Right ventricle myocardium superior (tissue), 1 donor: ENCODE measurements around the gene NSD1. TPM values are rescaled to one million over a fixed set of nuclear protein-coding genes. Genes with fewer than 3 reads are reported as not detected.
A peak's percentile ranks its signal among the peaks of the same experiment; 100 is the strongest.
"Not testable (repeated sequence)": the region's sequence is repeated elsewhere in the genome, so short reads cannot be mapped to it uniquely, and the experiment has no call there.

Experiments used
- ATAC-seq: fragments of 200-7000 bp; cut with Tn5 transposase; one replicate; pipeline ENCODE4 v1.9.1; 2020; ENCODE audit warnings: mild to moderate bottlenecking; ENCODE audit not compliant: poor library complexity
- DNase-seq: peaks from one replicate; pipeline ENCODE4 v3.0.0-alpha.2; 2020
- intact Hi-C: fragments of 100-400 bp; cut with DNase I; formaldehyde crosslinking; loops from one replicate; pipeline ENCODE4 v1.11.2; 2022
- total RNA-seq: library from RNA; stranded (reverse); fragmentation: NEBNext Ultra II Directional; extraction: Animal tissue kit (Norgen Biotek cat#: 25700); gene quantifications from one replicate; pipeline ENCODE4 v1.2.1, GENCODE V29; 2021
- donor health status: DM: no; HTN: yes; CAD: no; lungs with severe emphysema.

NSD1 gene
- total RNA-seq, 1 donor from 2014 or later, result 33.6 TPM

DNA sequence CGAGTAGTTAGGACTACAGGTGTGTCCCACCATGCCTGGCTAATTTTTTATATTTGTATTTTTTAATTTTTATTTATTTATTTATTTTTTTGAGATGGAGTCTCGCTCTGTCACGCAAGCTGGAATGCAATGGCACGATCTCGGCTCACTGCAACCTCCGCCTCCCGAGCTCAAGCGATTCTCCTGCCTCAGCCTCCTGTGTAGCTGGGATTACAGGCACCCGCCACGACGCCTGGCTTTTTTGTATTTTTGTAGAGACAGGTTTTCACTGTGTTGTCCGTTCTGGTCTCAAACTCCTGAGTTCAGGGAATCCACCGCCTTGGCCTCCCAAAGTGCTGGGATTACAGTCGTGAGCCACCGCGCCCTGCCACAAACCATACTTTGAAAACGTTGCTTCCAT lies 16.5 kb downstream of the NSD1 start:
- DNase-seq, intact Hi-C loops, ATAC-seq: not testable (repeated sequence)

DNA sequence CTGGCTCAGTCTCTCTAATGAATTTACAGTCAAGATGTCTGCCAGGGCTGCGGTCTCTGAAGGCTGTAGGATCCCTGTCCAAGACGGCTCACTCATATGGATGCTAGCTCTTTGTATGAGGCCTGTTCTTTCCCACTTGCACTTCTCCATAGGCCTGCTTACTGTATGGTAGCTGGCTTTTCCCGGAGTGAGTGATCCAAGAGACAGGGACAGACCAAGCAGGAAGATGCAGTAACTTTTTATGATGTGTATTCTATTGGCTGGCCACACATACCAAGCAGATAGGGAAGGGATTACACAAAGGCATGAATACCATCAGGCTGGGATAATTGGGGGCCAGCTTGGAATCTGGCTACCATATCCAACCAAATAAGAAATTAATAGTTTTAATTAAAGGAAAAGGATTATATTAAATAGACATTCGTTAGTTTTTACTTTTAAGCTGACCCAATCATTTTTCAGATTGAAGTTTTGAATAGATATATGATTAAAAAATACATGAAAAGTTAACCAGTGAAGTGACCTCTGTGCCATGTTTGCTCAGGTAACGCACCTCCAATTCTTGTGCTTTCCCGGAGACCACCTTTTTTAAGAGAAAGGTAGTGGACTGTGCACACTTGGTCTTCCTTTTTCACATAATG lies 20.6 kb downstream of the NSD1 start:
- ATAC-seq, result no peak
- DNase-seq, result no peak
- intact Hi-C loops, result no loop called here

DNA sequence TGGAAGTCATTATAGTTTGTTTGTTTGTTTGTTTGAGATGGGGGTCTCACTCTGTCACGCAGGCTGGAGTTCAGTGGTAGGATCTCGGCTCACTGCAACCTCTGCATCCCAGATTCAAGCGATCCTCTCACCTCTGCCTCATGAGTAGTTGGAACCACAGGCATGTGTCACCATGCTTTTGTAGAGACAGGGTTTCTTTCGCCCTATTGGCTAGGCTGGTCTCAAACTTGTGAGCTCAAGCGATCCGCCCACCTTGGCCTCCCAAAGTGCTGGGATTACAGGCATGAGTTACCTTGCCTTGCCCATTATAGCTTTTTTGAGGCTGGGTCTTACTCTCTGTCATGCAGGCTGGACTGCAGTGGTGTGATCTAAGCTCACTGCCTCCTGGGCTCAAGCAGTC lies 28.8 kb downstream of the NSD1 start:
- ATAC-seq, result no peak

DNA sequence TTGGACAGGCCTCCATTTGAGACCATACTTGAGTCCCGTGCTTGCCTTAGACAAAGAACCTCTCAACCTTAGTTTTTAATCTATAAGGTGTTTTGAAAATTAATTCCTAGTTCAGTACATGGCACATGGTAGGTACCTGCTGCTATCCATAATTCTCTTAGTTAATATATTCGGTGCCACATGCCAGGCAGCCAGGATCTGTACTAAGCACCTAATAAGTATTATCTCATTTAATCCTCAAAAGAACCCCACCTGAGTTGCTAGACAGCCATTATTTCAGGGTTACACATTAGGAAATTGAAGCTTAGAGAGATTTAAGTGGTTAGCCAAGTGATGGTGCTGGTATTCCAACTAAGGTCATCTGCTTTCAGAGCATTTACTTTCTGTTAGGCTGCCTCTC lies 29.9 kb downstream of the NSD1 start:
- no peak for ATAC-seq
- DNase-seq, result no peak
- intact Hi-C loops, result no loop called here

More for the DNA sequence above, 28.8 kb downstream of the NSD1 start:
- DNase-seq, result no peak
- intact Hi-C loops, result no loop called here

DNA sequence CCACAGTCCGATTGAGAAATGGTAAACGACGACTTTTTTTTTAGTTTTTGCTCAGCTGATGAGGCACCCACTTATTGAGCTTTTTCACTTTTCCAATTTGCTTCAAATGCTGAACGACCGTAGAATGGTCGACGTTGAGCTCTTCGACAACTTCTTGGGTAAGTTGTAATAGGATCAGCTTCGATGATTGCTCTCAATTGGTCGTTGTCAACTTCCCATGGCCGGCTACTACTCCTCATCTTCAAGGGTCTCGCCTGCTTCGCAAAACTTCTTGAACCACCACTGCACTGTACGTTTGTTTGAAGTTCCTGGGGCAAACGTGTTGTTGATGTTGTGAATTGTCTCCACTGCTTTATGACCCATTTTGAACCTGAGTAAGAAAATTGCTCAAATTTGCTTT lies 35.7 kb downstream of the NSD1 start:
- no peak for DNase-seq
- ATAC-seq, result no peak
- intact Hi-C loops, result no loop called here

DNA sequence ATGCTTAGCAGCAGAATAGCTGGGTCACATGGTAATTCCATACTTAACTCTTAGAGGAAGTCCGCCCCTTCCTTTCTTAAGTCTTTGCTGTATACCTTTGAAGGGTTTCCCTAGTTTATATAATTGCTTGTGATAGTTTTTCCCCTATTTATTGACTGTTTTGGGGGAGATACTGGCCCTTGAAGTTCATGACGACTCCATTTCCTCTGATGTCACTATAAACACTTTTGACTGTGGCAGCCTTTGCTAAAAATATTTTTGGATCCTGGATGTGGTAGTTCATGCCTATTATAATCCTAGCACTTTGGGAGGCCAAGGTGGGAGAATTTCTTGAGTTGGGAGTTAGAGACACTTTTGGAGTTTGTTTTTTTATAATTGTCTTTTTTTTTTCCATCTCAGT lies 38.4 kb downstream of the NSD1 start:
- peak; percentile 69 for ATAC-seq
- intact Hi-C loops, result no loop called here
- no peak for DNase-seq

DNA sequence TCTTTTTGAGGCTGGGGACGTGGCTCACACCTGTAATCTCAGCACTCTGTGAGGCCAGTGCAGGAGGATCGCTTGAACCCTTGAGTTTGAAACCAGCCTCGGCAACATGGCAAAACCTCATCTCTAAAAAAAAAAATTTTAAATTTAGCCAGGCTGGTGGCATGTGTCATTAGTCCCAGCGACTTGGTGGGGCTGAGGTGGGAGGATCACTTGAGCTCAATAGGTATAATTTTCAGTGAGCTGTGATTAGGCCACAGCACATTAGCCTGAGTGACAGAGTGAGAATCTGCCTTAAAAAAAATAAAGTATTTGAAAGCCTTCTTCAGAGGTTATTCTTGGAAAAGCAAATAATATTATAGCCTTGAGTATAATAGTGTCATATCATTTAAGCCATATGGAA lies 41.8 kb downstream of the NSD1 start:
- DNase-seq, result no peak
- ATAC-seq, result no peak
- intact Hi-C loops, result no loop called here

DNA sequence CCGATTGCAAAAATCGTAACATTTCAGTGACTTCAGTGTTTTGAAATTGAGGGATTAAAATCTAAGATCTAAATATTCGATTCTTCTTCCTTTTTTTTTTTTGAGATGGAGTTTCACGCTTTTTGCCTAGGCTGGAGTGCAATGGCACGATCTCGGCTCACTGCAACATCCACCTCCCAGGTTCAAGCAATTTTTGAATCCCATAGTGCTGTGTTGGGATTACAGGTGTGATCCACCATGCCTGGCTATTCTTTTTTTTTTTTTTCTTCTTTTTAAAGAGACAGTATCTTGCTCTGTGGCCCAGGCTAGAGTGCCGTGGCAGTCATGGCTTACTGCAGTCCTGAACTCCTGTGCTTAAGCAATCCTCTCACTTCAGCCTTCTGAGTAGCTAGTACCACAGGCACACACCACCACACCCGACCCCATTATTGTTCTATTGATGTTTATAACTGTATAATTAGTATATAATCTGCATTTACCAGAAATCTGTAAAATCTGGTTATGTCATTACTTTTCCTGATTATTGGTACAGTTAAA lies 42.7 kb downstream of the NSD1 start:
- intact Hi-C loops, result no loop called here
- ATAC-seq, result no peak

DNA sequence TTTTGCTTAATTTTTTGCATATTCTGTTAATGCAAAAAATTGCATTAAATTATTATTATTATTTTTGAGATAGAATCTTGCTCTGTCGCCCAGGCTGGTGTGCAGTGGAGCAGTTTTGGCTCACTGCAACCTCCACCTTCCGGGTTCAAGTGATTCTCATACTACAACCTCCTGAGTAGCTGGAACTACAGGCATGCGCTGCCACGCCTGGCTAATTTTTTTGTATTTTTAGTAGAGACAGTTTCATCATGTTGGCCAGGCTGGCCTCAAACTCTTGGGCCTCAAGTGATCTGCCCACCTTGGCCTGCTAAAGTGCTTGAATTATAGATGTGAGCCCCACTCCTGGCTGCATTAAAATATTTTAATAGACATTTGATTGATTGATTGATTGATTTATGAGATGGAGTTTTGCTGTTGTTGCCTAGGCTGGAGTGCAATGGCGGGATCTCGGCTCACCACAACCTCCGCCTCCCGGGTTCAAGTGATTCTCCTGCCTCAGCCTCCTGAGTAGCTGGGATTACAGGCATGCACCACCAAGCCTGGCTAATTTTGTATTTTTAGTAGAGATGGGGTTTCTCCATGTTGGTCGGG lies 44.4 kb downstream of the NSD1 start:
- DNase-seq, ATAC-seq, intact Hi-C loops: not testable (repeated sequence)

More for the DNA sequence above, 42.7 kb downstream of the NSD1 start:
- DNase-seq, result no peak

DNA sequence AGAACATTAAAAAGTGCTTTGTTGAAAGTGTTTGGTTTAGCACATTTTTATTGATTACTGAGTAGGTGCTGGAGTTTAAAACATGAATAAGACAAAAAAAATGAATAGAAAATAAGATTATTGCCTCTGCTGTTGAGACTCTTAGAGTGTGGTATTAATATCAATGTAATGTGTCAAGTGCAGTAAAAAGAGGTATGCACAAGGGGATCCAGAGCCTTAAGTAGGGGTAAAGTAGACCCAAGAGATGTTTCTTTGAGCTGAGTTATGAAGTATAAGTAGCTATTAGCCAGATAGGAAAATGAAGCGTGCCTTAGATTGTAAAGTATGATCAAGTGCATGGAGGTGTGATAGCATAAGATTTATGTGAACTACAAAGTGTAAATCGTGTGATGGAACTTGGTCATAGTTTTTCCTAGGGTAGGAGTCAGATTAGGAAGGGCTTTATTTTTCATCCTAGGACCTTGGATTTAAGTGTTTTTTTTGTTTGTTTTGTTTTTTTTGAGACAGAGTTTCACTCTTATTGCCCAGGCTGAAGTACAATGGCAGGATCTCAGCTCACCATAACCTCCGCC lies 45.2 kb downstream of the NSD1 start:
- intact Hi-C loops, result no loop called here
- ATAC-seq, result no peak
- DNase-seq, result no peak

DNA sequence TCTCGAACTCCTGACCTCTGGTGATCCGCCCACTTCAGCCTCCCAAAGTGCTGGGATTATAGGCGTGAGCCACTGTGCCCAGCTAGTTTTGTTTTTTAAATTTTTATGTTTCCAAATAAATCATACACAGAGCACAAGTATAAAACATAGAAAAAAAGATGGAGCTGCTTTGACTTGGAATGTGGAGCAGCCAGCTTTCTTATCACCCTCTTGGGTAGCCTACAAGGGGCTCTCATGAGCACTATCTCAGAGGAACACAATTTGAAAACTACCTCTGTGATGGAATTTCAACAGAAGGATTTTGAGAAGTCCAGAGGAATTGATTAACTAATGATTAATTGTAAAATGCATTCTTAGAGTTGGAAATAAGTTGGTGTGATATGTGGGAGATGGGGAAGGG lies 45.9 kb downstream of the NSD1 start:
- intact Hi-C loops, result no loop called here
- DNase-seq (no peak), ATAC-seq (no peak)

DNA sequence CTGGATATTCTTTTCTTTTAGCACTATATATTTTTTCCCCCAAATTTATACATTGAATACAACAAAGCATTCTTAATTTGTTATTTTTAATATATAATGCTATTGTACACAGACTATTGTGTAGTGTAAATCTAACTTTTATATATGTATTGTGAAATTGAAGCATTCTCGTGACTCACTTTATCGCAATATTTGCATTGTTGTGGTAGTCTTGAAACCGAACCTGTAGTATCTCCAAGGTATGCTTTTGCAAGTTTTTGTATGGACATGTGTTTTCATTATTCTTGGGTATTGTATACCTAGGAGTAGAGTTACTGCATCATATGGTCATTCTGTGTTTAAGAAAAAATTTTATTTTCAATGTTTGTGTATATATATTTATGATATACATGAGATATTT lies 49.6 kb downstream of the NSD1 start:
- ATAC-seq (no peak), DNase-seq (no peak)
- intact Hi-C loops, result no loop called here

DNA sequence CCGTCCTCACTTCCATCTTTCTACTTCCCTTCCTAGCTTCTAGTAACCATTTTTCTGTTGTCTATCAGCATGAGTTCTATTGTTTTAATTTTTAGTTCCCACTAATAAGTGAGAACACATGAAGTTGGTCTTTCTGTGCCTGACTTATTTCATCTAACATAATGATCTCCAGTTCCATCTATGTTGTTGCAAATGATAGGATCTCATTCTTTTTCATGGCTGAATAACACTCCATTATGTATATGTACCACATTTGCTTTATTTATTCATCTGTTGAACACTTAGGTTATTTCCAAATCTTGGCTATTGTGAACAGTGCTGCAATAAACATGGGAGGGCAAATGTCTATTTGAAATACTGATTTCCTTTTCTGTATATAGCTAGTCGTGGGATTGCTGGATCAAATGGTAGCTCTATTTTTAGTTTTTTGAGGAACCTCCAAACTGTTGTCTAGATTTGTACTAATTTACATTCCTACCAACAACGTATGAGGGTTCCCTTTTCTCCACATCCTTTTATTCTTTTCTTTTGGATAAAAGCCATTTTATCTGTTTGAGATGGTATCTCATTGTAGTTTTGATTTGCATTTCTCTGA lies 50.3 kb downstream of the NSD1 start:
- intact Hi-C loops, result no loop called here
- no peak for DNase-seq
- ATAC-seq, result no peak

DNA sequence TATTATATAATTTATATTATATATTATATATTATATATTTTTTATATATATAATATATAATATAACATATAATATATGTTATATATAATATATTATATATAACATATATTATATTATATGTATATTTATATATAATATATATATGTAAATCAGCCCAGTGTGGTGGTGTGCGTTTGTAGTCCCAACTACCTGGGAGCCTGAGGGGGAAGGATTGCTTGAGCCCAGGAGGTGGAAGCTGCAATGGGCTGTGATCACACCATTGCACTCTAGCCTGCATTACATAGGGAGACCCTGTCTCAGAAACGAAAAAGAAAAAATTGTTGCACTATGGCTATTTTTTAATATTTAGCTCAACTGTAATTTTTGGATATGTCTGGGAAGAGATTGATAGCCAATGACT lies 52.4 kb downstream of the NSD1 start:
- ATAC-seq, result no peak

DNA sequence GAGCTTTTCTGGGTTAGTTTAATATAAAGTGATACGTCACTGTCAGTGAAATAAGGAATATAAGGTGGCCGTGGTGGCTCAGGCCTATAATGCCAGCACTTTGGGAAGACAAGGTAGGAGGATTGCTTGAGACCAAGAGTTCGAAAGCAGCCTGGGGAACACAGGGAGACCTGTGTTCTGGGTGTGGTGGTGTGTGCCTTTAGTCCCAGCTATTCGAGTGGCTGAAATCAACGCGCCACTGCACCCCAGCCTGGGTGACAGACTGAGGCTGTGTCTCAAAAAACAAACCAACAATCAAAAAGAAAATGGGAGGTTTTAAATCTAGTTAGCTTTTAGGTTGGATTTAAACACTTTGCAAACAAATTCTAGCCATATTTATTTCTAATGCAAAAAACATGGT lies 53.1 kb downstream of the NSD1 start:
- DNase-seq (no peak), ATAC-seq (no peak)
- intact Hi-C loops, result no loop called here

More for the DNA sequence above, 52.4 kb downstream of the NSD1 start:
- intact Hi-C loops, result no loop called here
- DNase-seq, result no peak

DNA sequence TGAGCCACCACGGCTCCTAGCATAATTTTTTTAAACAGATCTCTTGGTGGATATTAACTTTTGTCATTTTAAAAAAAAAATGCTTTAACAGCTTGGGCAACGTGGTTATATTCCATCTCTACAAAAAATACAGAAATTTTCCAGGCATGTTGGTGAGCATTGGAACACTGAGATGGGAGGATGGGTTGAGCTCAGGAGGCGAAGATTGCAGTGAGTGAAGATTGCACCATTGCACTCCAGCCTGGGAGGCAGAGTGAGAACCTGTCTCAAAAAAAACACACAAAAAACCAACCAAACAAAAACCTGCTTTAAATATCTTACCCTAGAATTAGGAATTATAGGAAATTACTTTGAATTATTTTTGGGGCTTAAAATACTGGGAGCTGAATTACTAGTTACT lies 55.2 kb downstream of the NSD1 start:
- ATAC-seq (no peak), DNase-seq (no peak)
- intact Hi-C loops, result no loop called here

DNA sequence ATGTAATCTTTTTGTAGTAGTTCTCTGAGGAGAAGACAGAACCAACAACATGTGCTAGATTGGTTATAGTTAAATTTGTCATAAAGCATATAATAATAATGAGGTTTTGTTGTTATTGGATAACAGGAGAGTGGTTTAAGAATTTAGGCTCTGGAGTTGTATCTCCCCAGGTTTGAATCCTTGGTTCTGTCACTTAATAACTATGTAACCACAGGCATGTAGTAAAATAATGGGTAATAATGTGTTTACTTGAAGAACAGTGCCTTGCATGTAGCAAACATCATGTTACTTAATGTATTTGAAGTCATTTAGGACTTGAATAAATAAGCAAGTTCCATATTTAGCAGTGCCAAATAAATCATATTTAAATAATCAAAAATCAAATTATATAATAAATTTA lies 55.8 kb downstream of the NSD1 start:
- intact Hi-C loops, result no loop called here
- no peak for ATAC-seq
- no peak for DNase-seq

DNA sequence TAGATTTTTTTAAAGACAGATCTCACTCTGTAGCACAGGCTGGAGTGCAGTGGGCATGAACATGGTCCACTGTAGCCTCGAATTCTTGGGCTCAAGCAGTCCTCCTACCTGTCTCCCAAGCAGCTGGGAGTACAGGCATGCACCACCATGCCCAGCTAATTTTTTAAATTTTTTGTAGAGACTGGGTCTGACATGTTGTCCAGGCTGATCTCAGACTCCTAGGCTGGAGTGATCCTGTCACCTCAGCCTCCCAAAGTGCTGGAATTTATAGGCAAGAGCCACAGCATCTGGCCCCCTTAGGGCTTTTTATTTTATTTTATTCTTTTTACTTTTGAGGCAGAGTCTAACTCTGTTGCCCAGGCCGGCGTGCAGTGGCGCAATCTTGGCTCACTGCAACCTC lies 56.4 kb downstream of the NSD1 start:
- DNase-seq, result no peak
- intact Hi-C loops, result no loop called here
- no peak for ATAC-seq

DNA sequence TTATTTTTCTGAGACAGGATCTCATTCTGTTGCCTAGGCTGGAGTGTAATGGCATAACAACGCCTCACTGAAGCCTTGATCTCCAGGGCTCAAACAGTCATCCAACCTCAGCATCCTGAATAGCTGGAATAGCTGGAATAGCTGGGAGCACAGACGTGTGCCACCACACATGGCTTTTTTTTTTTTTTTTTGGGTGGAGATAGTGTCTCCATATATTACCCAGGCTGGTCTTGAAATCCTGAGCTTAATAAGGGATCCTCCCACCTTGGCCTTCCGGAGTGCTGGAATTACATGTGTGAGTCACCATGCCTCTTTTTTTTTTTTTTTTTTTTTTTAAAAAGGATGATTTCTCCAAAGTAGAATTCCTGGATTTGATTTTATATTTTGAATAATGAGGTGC lies 60.7 kb downstream of the NSD1 start:
- DNase-seq (no peak), ATAC-seq (peak; percentile 26)
- intact Hi-C loops, result no loop called here
